Hepatocyte (in vitro differentiated cells): ENCODE data around the gene ARHGEF40. TPM values are rescaled to one million over a fixed set of nuclear protein-coding genes. Genes with fewer than 3 reads are reported as not detected.

Experiments
- DNase-seq: peaks from one replicate; pipeline ENCODE4 v3.0.0-alpha.2; 2016; ENCODE audit warnings: low spot score
- H2AFZ ChIP-seq: fragments of 200-600 bp; sonication (generic); 2 replicates; pipeline ENCODE4 v1.6.0; 2016; ENCODE audit warnings: antibody characterized with exemption, mild to moderate bottlenecking
- H3K27ac ChIP-seq: fragments of 200-600 bp; sonication (generic); 2 replicates; pipeline ENCODE4 v1.5.1; 2016; ENCODE audit warnings: mild to moderate bottlenecking
- H3K27me3 ChIP-seq: fragments of 200-600 bp; sonication (generic); 2 replicates; pipeline ENCODE4 v1.6.1; 2016
- H3K36me3 ChIP-seq: fragments of 200-600 bp; sonication (generic); replicated peaks from 2 replicates; pipeline ENCODE4 v1.5.1; 2016; ENCODE audit warnings: low read depth; ENCODE audit not compliant: insufficient read depth
- H3K4me1 ChIP-seq: fragments of 200-600 bp; sonication (generic); 2 replicates; pipeline ENCODE4 v1.5.1; 2016; ENCODE audit warnings: mild to moderate bottlenecking, moderate library complexity; ENCODE audit not compliant: insufficient read depth
- H3K4me2 ChIP-seq: fragments of 200-600 bp; sonication (generic); 2 replicates; pipeline ENCODE4 v1.6.0; 2016
- H3K4me3 ChIP-seq: fragments of 200-600 bp; sonication (generic); 2 replicates; pipeline ENCODE4 v1.5.1; 2016; ENCODE audit warnings: mild to moderate bottlenecking
- H3K79me2 ChIP-seq: fragments of 200-600 bp; sonication (generic); 2 replicates; pipeline ENCODE4 v1.6.0; 2017; ENCODE audit warnings: mild to moderate bottlenecking
- H3K9me2 ChIP-seq: fragments of 200-600 bp; sonication (generic); replicated peaks from 2 replicates; pipeline ENCODE4 v1.6.0; 2017; ENCODE audit warnings: mild to moderate bottlenecking; ENCODE audit not compliant: insufficient read depth
- H3K9me3 ChIP-seq: fragments of 200-600 bp; sonication (generic); 2 replicates; pipeline ENCODE4 v1.5.1; 2016; ENCODE audit warnings: low read depth, mild to moderate bottlenecking
- H4K20me1 ChIP-seq: fragments of 200-600 bp; sonication (generic); 2 replicates; pipeline ENCODE4 v1.6.0; 2016; ENCODE audit warnings: mild to moderate bottlenecking; ENCODE audit not compliant: insufficient read depth, poor library complexity, severe bottlenecking
- CTCF ChIP-seq: fragments of 200-600 bp; sonication (generic); IDR thresholded peaks from 2 replicates; pipeline ENCODE4 v1.5.1; 2016; ENCODE audit warnings: antibody characterized with exemption, mild to moderate bottlenecking; ENCODE audit not compliant: poor library complexity
- EZH2 ChIP-seq: fragments of 200-600 bp; sonication (generic); IDR thresholded peaks from 2 replicates; pipeline ENCODE4 v1.6.1; 2016; ENCODE audit warnings: antibody characterized with exemption, mild to moderate bottlenecking, borderline replicate concordance
- EZH2phosphoT487 ChIP-seq: fragments of 200-600 bp; sonication (generic); IDR thresholded peaks from one replicate; pipeline ENCODE4 v1.6.1; 2018; ENCODE audit warnings: antibody characterized with exemption, mild to moderate bottlenecking, low read depth, moderate library complexity; ENCODE audit not compliant: unreplicated experiment, severe bottlenecking
- WGBS: methylation state at CpG from one replicate; pipeline ENCODE4 v1.1.6; 2016; ENCODE audit warnings: low lambda C conversion rate; ENCODE audit errors: missing lambda C conversion rate; 5-methylcytosine and 5-hydroxymethylcytosine counted together
- polyA plus RNA-seq: library from polyadenylated mRNA; unstranded; fragments of >200 nt; fragmentation: Nextera tagmentation; extraction: Ambion mirVana; gene quantifications from 2 replicates; pipeline ENCODE4 v1.2.1, GENCODE V29; 2016
- total RNA-seq: library from RNA; depleted of rRNA; stranded (reverse); fragments of >200 nt; gene quantifications from 2 replicates; pipeline ENCODE4 v1.2.3, GENCODE V29; 2014

ARHGEF40 gene
- total and polyA plus RNA-seq, 2 experiments from 2014 or later = 38.1 to 53.7 TPM

- Histone ChIP-seq H2AFZ (no peak overlapping the region), H3K27ac (no peak overlapping the region), H3K4me2 (no peak overlapping the region), H3K79me2 (no peaks in the 10 kb centered on the region), H3K9me3 (no peaks in the 10 kb centered on the region), H3K9me2 (no peaks in the 10 kb centered on the region), H3K4me1 (no peaks in the 10 kb centered on the region), H3K36me3 (no peaks in the 10 kb centered on the region), H3K4me3 (no peak overlapping the region), H3K27me3 (no peaks in the 10 kb centered on the region), H4K20me1 (no peaks in the 10 kb centered on the region)
- no peak for TF ChIP-seq CTCF
- TF ChIP-seq EZH2phosphoT487 = no peak
- TF ChIP-seq EZH2 = no peak
- WGBS = 96% methylated on average over 3 of the region's 3 CpGs
- DNase-seq = no peak
These were observed 48.8 kb downstream of the ARHGEF40 start for GRCh38 chr14:21118933-21119332.

- H3K4me1 ChIP-seq = no peaks in the 10 kb centered on the region
- no peak overlapping the region for H3K4me2 ChIP-seq
- no peak for TF ChIP-seq EZH2
- no peak for TF ChIP-seq EZH2phosphoT487
- no peak for TF ChIP-seq CTCF
- WGBS = 84% methylated on average over 6 of the region's 6 CpGs
- H3K4me3 ChIP-seq = no peak overlapping the region
- H3K79me2 ChIP-seq = no peaks in the 10 kb centered on the region
- H3K9me2 ChIP-seq = no peaks in the 10 kb centered on the region
- no peak overlapping the region for H3K27ac ChIP-seq
- H3K36me3 ChIP-seq = no peaks in the 10 kb centered on the region
- no peak for DNase-seq
- H2AFZ ChIP-seq = no peak overlapping the region
- no peaks in the 10 kb centered on the region for H3K9me3 ChIP-seq
- H4K20me1 ChIP-seq = no peaks in the 10 kb centered on the region
- no peaks in the 10 kb centered on the region for H3K27me3 ChIP-seq
These were observed 50.6 kb downstream of the ARHGEF40 start for GRCh38 chr14:21120686-21121085.

- no peaks in the 10 kb centered on the region for H3K9me2 ChIP-seq
- no peak for DNase-seq
- H3K27me3 ChIP-seq = no peaks in the 10 kb centered on the region
- TF ChIP-seq EZH2phosphoT487 (no peak), CTCF (no peak), EZH2 (no peak)
- WGBS = 74% methylated on average over 1 of the region's 1 CpG
- no peak overlapping the region for H3K27ac ChIP-seq
- H3K4me2 ChIP-seq = no peak overlapping the region
- H3K9me3 ChIP-seq = no peaks in the 10 kb centered on the region
- H3K79me2 ChIP-seq = no peaks in the 10 kb centered on the region
- no peak overlapping the region for H3K4me3 ChIP-seq
- H3K36me3 ChIP-seq = no peaks in the 10 kb centered on the region
- H3K4me1 ChIP-seq = no peaks in the 10 kb centered on the region
- no peak overlapping the region for H2AFZ ChIP-seq
- H4K20me1 ChIP-seq = no peaks in the 10 kb centered on the region
These were observed 51.0 kb downstream of the ARHGEF40 start for GRCh38 chr14:21121122-21121521.

GRCh38 chr14:21123429-21123828 is 53.3 kb downstream of the ARHGEF40 start:
- Histone ChIP-seq H3K4me3 (no peak overlapping the region), H4K20me1 (no peaks in the 10 kb centered on the region), H2AFZ (no peak overlapping the region), H3K27me3 (no peaks in the 10 kb centered on the region), H3K36me3 (no peaks in the 10 kb centered on the region), H3K4me1 (no peaks in the 10 kb centered on the region), H3K9me3 (no peaks in the 10 kb centered on the region), H3K9me2 (no peaks in the 10 kb centered on the region), H3K4me2 (no peak overlapping the region), H3K79me2 (no peaks in the 10 kb centered on the region), H3K27ac (no peak overlapping the region)
- DNase-seq = no peak
- WGBS = 75% methylated on average over 1 of the region's 1 CpG
- TF ChIP-seq CTCF (no peak), EZH2 (no peak), EZH2phosphoT487 (no peak)
